ENCODE results near the gene GMEB2. TPM values are rescaled to one million over a fixed set of nuclear protein-coding genes. Genes with fewer than 3 reads are reported as not detected.
"Not testable (repeated sequence)": the region's sequence is repeated elsewhere in the genome, so short reads cannot be mapped to it uniquely, and the experiment has no call there.

GMEB2 gene
- total RNA-seq, 2 experiments from 2014 or later, result 20.5 to 21.6 TPM

GRCh38 chr20:63627129-63627750 lies 339 bp upstream of the GMEB2 start:
- H3K9me3 Mint-ChIP-seq, result no peaks in the 10 kb centered on the region
- H3K4me3 Mint-ChIP-seq, result peak overlapping the region; percentile 98
- peak; percentile 97 for DNase-seq
- H3K27me3 Mint-ChIP-seq, result no peaks in the 10 kb centered on the region
- ATAC-seq (ENCODE audit: low read depth), result peak; percentile 85
- peak overlapping the region; percentile 96 for H3K27ac Mint-ChIP-seq
- peaks cover 16% of the 10 kb centered on the region for H3K36me3 Mint-ChIP-seq
- POLR2A ChIA-PET, result interaction anchor here (0.8 to 8.3 kb wide), 14 partner anchors 9 to 238 kb away, joined by 3 to 109 read pairs (median 4); partner anchors contain the start of genes HELZ2, PPDPF, PTK6 and RTEL1
- H3K4me1 Mint-ChIP-seq, result peaks cover 23% of the 10 kb centered on the region

GRCh38 chr20:63625771-63626423 lies 1.0 kb downstream of the GMEB2 start:
- ATAC-seq (ENCODE audit: low read depth), result no peak
- peaks cover 16% of the 10 kb centered on the region for H3K36me3 Mint-ChIP-seq
- H3K27ac Mint-ChIP-seq, result peak overlapping the region; percentile 67
- peak overlapping the region; percentile 79 for H3K4me3 Mint-ChIP-seq
- peaks cover 24% of the 10 kb centered on the region for H3K4me1 Mint-ChIP-seq
- peak; percentile 57 for DNase-seq
- POLR2A ChIA-PET, result interaction anchor here (1.0 to 8.3 kb wide), 4 partner anchors 10 to 43 kb away, joined by 3 to 109 read pairs (median 24); partner anchors contain the start of gene RTEL1
- no peaks in the 10 kb centered on the region for H3K27me3 Mint-ChIP-seq
- H3K9me3 Mint-ChIP-seq, result no peaks in the 10 kb centered on the region

GRCh38 chr20:63624486-63624885 lies 2.4 kb downstream of the GMEB2 start:
- peaks cover 14% of the 10 kb centered on the region for H3K36me3 Mint-ChIP-seq
- H3K27me3 Mint-ChIP-seq, result no peaks in the 10 kb centered on the region
- no peak overlapping the region for H3K4me3 Mint-ChIP-seq
- DNase-seq (no peak), ATAC-seq (ENCODE audit: low read depth) (no peak)
- H3K4me1 Mint-ChIP-seq, result peaks cover 23% of the 10 kb centered on the region
- POLR2A ChIA-PET, result interaction anchor here (0.9 to 8.3 kb wide), 2 partner anchors 16 to 34 kb away, joined by 5 to 109 read pairs; partner anchors contain the start of gene RTEL1
- no peaks in the 10 kb centered on the region for H3K9me3 Mint-ChIP-seq
- H3K27ac Mint-ChIP-seq, result no peak overlapping the region

GRCh38 chr20:63622732-63623131 lies 4.2 kb downstream of the GMEB2 start:
- H3K4me3 Mint-ChIP-seq, result no peak overlapping the region
- peaks cover 13% of the 10 kb centered on the region for H3K4me1 Mint-ChIP-seq
- H3K27me3 Mint-ChIP-seq, result no peaks in the 10 kb centered on the region
- ATAC-seq (ENCODE audit: low read depth), result no peak
- H3K9me3 Mint-ChIP-seq, result no peaks in the 10 kb centered on the region
- POLR2A ChIA-PET, result interaction anchor here (8.3 kb wide), 1 partner anchor 18 kb away, joined by 109 read pairs; no protein-coding TSS in a partner anchor
- H3K27ac Mint-ChIP-seq, result no peak overlapping the region
- no peak for DNase-seq
- peaks cover 13% of the 10 kb centered on the region for H3K36me3 Mint-ChIP-seq

GRCh38 chr20:63622096-63622495 lies 4.8 kb downstream of the GMEB2 start:
- POLR2A ChIA-PET, result interaction anchor here (8.3 kb wide), 1 partner anchor 18 kb away, joined by 109 read pairs; no protein-coding TSS in a partner anchor
- DNase-seq (no peak), ATAC-seq (ENCODE audit: low read depth) (no peak)
- H3K27me3 Mint-ChIP-seq, result no peaks in the 10 kb centered on the region
- H3K36me3 Mint-ChIP-seq, result peaks cover 15% of the 10 kb centered on the region
- H3K27ac Mint-ChIP-seq, result no peak overlapping the region
- peaks cover 13% of the 10 kb centered on the region for H3K4me1 Mint-ChIP-seq
- no peak overlapping the region for H3K4me3 Mint-ChIP-seq
- no peaks in the 10 kb centered on the region for H3K9me3 Mint-ChIP-seq

- Mint-ChIP-seq H3K36me3 (peaks cover 18% of the 10 kb centered on the region), H3K4me1 (peaks cover 13% of the 10 kb centered on the region), H3K27me3 (no peaks in the 10 kb centered on the region), H3K4me3 (no peak overlapping the region), H3K9me3 (no peaks in the 10 kb centered on the region), H3K27ac (no peak overlapping the region)
- POLR2A ChIA-PET, result interaction anchor here (0.7 kb wide), 1 partner anchor 245 kb away, joined by 4 read pairs; no protein-coding TSS in a partner anchor
- DNase-seq, result no peak
- ATAC-seq (ENCODE audit: low read depth), result no peak
Measured at GRCh38 chr20:63620991-63621390, 5.9 kb downstream of the GMEB2 start.

GRCh38 chr20:63619505-63619904 lies 7.4 kb downstream of the GMEB2 start:
- Mint-ChIP-seq H3K9me3 (no peaks in the 10 kb centered on the region), H3K27me3 (no peaks in the 10 kb centered on the region), H3K27ac (no peak overlapping the region), H3K36me3 (peaks cover 22% of the 10 kb centered on the region), H3K4me3 (no peak overlapping the region), H3K4me1 (peaks cover 7% of the 10 kb centered on the region)
- no peak for DNase-seq
- POLR2A ChIA-PET, result no interaction called here
- ATAC-seq (ENCODE audit: low read depth), result no peak

GRCh38 chr20:63619086-63619485 lies 7.8 kb downstream of the GMEB2 start:
- H3K36me3 Mint-ChIP-seq, result peaks cover 22% of the 10 kb centered on the region
- ATAC-seq (ENCODE audit: low read depth) (no peak), DNase-seq (no peak)
- H3K4me3 Mint-ChIP-seq, result no peak overlapping the region
- peaks cover 5% of the 10 kb centered on the region for H3K4me1 Mint-ChIP-seq
- no peak overlapping the region for H3K27ac Mint-ChIP-seq
- no peaks in the 10 kb centered on the region for H3K9me3 Mint-ChIP-seq
- POLR2A ChIA-PET, result interaction anchor here (1.1 kb wide), 1 partner anchor 39 kb away, joined by 3 read pairs; the partner anchor contains the start of gene RTEL1
- H3K27me3 Mint-ChIP-seq, result no peaks in the 10 kb centered on the region

- POLR2A ChIA-PET, result interaction anchor here (0.9 to 1.1 kb wide), 3 partner anchors 9 to 44 kb away, joined by 3 read pairs; partner anchors contain the start of genes HELZ2 and RTEL1
- Mint-ChIP-seq H3K4me1 (peaks cover 5% of the 10 kb centered on the region), H3K36me3 (peaks cover 24% of the 10 kb centered on the region), H3K4me3 (no peak overlapping the region), H3K27ac (no peak overlapping the region), H3K9me3 (no peaks in the 10 kb centered on the region), H3K27me3 (no peaks in the 10 kb centered on the region)
- ATAC-seq (ENCODE audit: low read depth) (no peak), DNase-seq (no peak)
Measured at GRCh38 chr20:63618291-63618980, 8.5 kb downstream of the GMEB2 start.

GRCh38 chr20:63617876-63618265 lies 9.0 kb downstream of the GMEB2 start:
- H3K9me3 Mint-ChIP-seq, result no peaks in the 10 kb centered on the region

GRCh38 chr20:63617092-63617875 lies 9.6 kb downstream of the GMEB2 start:
- DNase-seq (no peak), ATAC-seq (ENCODE audit: low read depth) (no peak)
- no peaks in the 10 kb centered on the region for H3K9me3 Mint-ChIP-seq
- H3K36me3 Mint-ChIP-seq, result peaks cover 19% of the 10 kb centered on the region
- H3K4me3 Mint-ChIP-seq, result no peak overlapping the region
- no peak overlapping the region for H3K27ac Mint-ChIP-seq
- H3K27me3 Mint-ChIP-seq, result no peaks in the 10 kb centered on the region
- POLR2A ChIA-PET, result interaction anchor here (0.7 to 0.9 kb wide), 2 partner anchors 21 to 43 kb away, joined by 3 read pairs; partner anchors contain the start of gene HELZ2
- peaks cover 1% of the 10 kb centered on the region for H3K4me1 Mint-ChIP-seq

More at GRCh38 chr20:63617876-63618265, 9.0 kb downstream of the GMEB2 start:
- ATAC-seq (ENCODE audit: low read depth), result no peak
- Mint-ChIP-seq H3K27ac (no peak overlapping the region), H3K27me3 (no peaks in the 10 kb centered on the region), H3K4me1 (peaks cover 4% of the 10 kb centered on the region), H3K4me3 (no peak overlapping the region), H3K36me3 (peaks cover 24% of the 10 kb centered on the region)
- POLR2A ChIA-PET, result interaction anchor here (0.9 to 1.1 kb wide), 2 partner anchors 10 to 44 kb away, joined by 3 read pairs; partner anchors contain the start of gene HELZ2
- no peak for DNase-seq

GRCh38 chr20:63613863-63614594 lies 12.9 kb downstream of the GMEB2 start:
- DNase-seq; H3K4me3 Mint-ChIP-seq; H3K4me1 Mint-ChIP-seq; H3K9me3 Mint-ChIP-seq; POLR2A ChIA-PET; H3K27ac Mint-ChIP-seq; ATAC-seq (ENCODE audit: low read depth); H3K27me3 Mint-ChIP-seq: not testable (repeated sequence)
- H3K36me3 Mint-ChIP-seq, result peaks cover 22% of the 10 kb centered on the region

All from activated naive CD8-positive, alpha-beta T cell treated with anti-CD3 and anti-CD28 coated beads, Interleukin-2, amount 10 ng/mL, durations not matched to agents 7 days and 5 days (primary cell).